HepG2 (cell line): ENCODE data around the gene NEAT1. TPM values are rescaled to one million over a fixed set of nuclear protein-coding genes. Genes with fewer than 3 reads are reported as not detected.
"Not testable (repeated sequence)": the region's sequence is repeated elsewhere in the genome, so short reads cannot be mapped to it uniquely, and the experiment has no call there.

ENCODE experiments used
- ATAC-seq: fragments of 200-7000 bp; cut with Tn5 transposase; 3 replicates; pipeline ENCODE4 v1.9.1; 2020; ENCODE audit warnings: mild to moderate bottlenecking, moderate library complexity
- BruUV-seq: library from RNA; stranded (reverse); fragments of 400-500 nt; replicated peaks from 2 replicates; lab custom pipeline; 2021; lab: Mats Ljungman, UMichigan
- CTCF ChIA-PET: fragments of 300-600 bp; formaldehyde crosslinking; extraction: SDS; loops from one replicate; lab custom pipeline; 2021; ENCODE audit warnings: low total read pairs, inconsistent platforms, low intra/inter-chr PET ratio; lab: Yijun Ruan, JAX
- POLR2A ChIA-PET: fragments of 350-600 bp; sonication (Branson Sonifier 250); formaldehyde crosslinking; loops from one replicate; lab custom pipeline; 2020; ENCODE audit warnings: antibody characterized with exemption, inconsistent platforms; lab: Yijun Ruan, JAX
- DNase-seq: peaks from one replicate; pipeline ENCODE4 v3.0.0-alpha.2; 2015; ENCODE audit warnings: low spot score
- FAIRE-seq: peaks from 3 replicates; lab custom pipeline; 2011; peaks lifted over from hg19 to GRCh38; lab: Jason Lieb, UNC
- H2AFZ ChIP-seq: one replicate; pipeline ENCODE4 v1.6.1; 2011; ENCODE audit warnings: low read length, inconsistent platforms
- H3K27ac ChIP-seq: fragments of 300-600 bp; 3 replicates; pipeline ENCODE4 v1.8.0; 2011; ENCODE audit warnings: mixed run types, mild to moderate bottlenecking, mixed read lengths, low read length, inconsistent platforms; ENCODE audit not compliant: insufficient read depth; ENCODE audit errors: extremely low read length
- H3K27me3 ChIP-seq, 2 experiments: fragments of 200-600 bp in 1 of 2; 2 replicates in 1 of 2; 3 replicates in 1 of 2; pipeline versions ENCODE4 v1.6.0 to v1.8.0; 2011; ENCODE audit warnings: low read length in 2 of 2, mild to moderate bottlenecking in 2 of 2, moderate library complexity in 2 of 2, inconsistent platforms in 1 of 2; ENCODE audit not compliant: insufficient read depth in 2 of 2, control insufficient read depth in 1 of 2
- H3K36me3 ChIP-seq, 2 experiments: fragments of 200-600 bp in 1 of 2; replicated peaks in 1 of 2; 2 replicates in 1 of 2; 3 replicates in 1 of 2; pipeline versions ENCODE4 v1.5.1 to v1.8.0; 2011; ENCODE audit warnings: low read length in 2 of 2, inconsistent platforms in 1 of 2; ENCODE audit not compliant: insufficient read depth in 2 of 2, control insufficient read depth in 1 of 2
- H3K4me1 ChIP-seq: 2 replicates; pipeline ENCODE4 v1.5.1; 2012; ENCODE audit warnings: low read length, inconsistent platforms; ENCODE audit not compliant: insufficient read depth
- H3K4me2 ChIP-seq: 2 replicates; pipeline ENCODE4 v1.6.0; 2011; ENCODE audit warnings: low read depth, low read length, inconsistent platforms
- H3K4me3 ChIP-seq, 3 experiments: fragments of 200-600 bp in 1 of 3; sonication (generic), shearing (Covaris generic) in 1 of 3; replicated peaks in 1 of 3; 2 replicates each; pipeline ENCODE4 v1.5.1; 2011 to 2016; ENCODE audit warnings: low read length in 3 of 3, inconsistent platforms in 2 of 3, low read depth in 2 of 3, mild to moderate bottlenecking in 2 of 3, control low read depth in 1 of 3, mixed read lengths in 1 of 3; ENCODE audit not compliant: insufficient read depth in 1 of 3
- H3K79me2 ChIP-seq: one replicate; pipeline ENCODE4 v1.6.1; 2011; ENCODE audit warnings: low read length, inconsistent platforms; ENCODE audit not compliant: insufficient read depth
- H3K9ac ChIP-seq: 2 replicates; pipeline ENCODE4 v1.6.0; 2011; ENCODE audit warnings: mild to moderate bottlenecking, low read depth, low read length, inconsistent platforms; ENCODE audit not compliant: insufficient read depth
- H3K9me3 ChIP-seq: 2 replicates; pipeline ENCODE4 v1.5.1; 2012; ENCODE audit warnings: mild to moderate bottlenecking, low read length
- H4K20me1 ChIP-seq: 2 replicates; pipeline ENCODE4 v1.6.0; 2011; ENCODE audit warnings: inconsistent platforms, mild to moderate bottlenecking, low read length, moderate library complexity; ENCODE audit not compliant: insufficient read depth
- ARID5B ChIP-seq: IDR thresholded peaks from 2 replicates; pipeline ENCODE4 v1.4.0; 2020; ENCODE audit warnings: mild to moderate bottlenecking, missing genetic modification reagents
- BCL6 ChIP-seq: IDR thresholded peaks from 2 replicates; pipeline ENCODE4 v1.6.1; 2016; ENCODE audit warnings: missing genetic modification reagents, missing compliant biosample characterization
- RARA ChIP-seq: IDR thresholded peaks from 2 replicates; pipeline ENCODE4 v1.6.1; 2016; ENCODE audit warnings: missing genetic modification reagents, missing compliant biosample characterization
- ZNF362 ChIP-seq: sonication (generic); formaldehyde crosslinking; IDR thresholded peaks from 2 replicates; pipeline ENCODE4 v1.4.0; 2020; ENCODE audit warnings: missing genetic modification reagents, mild to moderate bottlenecking, borderline replicate concordance
- ZNF770 ChIP-seq: sonication (generic); formaldehyde crosslinking; IDR thresholded peaks from 2 replicates; pipeline ENCODE4 v1.5.0; 2020; ENCODE audit warnings: mild to moderate bottlenecking, missing genetic modification reagents
- WGBS: methylation state at CpG from one replicate; pipeline ENCODE4 v1.1.6; 2017; ENCODE audit warnings: low lambda C conversion rate; 5-methylcytosine and 5-hydroxymethylcytosine counted together
- in situ Hi-C: cut with HindIII; loops from 2 replicates; pipeline ENCODE4 v1.10.0; 2017; ENCODE audit warnings: low pct_unique_long_range_greater_than_20kb; ENCODE audit not compliant: extremely low pct_ligation_motif_present
- intact Hi-C: fragments of 100-400 bp; cut with micrococcal nuclease; formaldehyde crosslinking; loops from one replicate; pipeline ENCODE4 v1.10.0; 2022; ENCODE audit not compliant: unreplicated experiment
- polyA plus RNA-seq, 8 experiments: library from polyadenylated mRNA; depleted of rRNA in 3 of 8; stranded (reverse) in 7 of 8; unstranded in 1 of 8; fragments of >200 nt; fragmentation: Illumina TruSeq in 4 of 8; extraction: Trizol in 4 of 8; gene quantifications; 2 replicates each; pipeline versions ENCODE4 v1.2.1 to v1.2.3, GENCODE V29; 2011 to 2016; ENCODE audit warnings: low read depth in 4 of 8, missing spikeins in 1 of 8, mixed read lengths in 1 of 8; ENCODE audit not compliant: insufficient read depth in 1 of 8
- total RNA-seq, 5 experiments: library from RNA; depleted of rRNA; stranded (reverse); fragments of >200 nt; fragmentation: Illumina TruSeq; extraction: Trizol; gene quantifications; 2 replicates each; pipeline ENCODE4 v1.2.3, GENCODE V29; 2016; ENCODE audit warnings: low read depth in 1 of 5

Gene NEAT1
- total and polyA plus RNA-seq, 2 of the 13 experiments (the other 11 are each of a cell fraction or from before 2014, with no cell fraction given) = 20.5 to 41.2 TPM

GRCh38 chr11:65451301-65451700 lies 28.7 kb downstream of the NEAT1 start:
- H2AFZ ChIP-seq, H3K27me3 ChIP-seq, POLR2A ChIA-PET, DNase-seq, H3K4me2 ChIP-seq, H3K9me3 ChIP-seq, H3K79me2 ChIP-seq, ATAC-seq, BruUV-seq, H3K36me3 ChIP-seq, H3K27ac ChIP-seq, CTCF ChIA-PET, intact Hi-C loops, FAIRE-seq, H3K9ac ChIP-seq, H3K4me3 ChIP-seq, H4K20me1 ChIP-seq: not testable (repeated sequence)
- H3K4me1 ChIP-seq = peaks cover 55% of the 10 kb centered on the region
- no CpG with 5 or more reads among the region's 30 CpGs for WGBS
- in situ Hi-C loops = loop anchor here (10.0 kb wide), 1 partner anchor 54 kb away; no protein-coding TSS in a partner anchor

GRCh38 chr11:65452259-65452658 lies 29.7 kb downstream of the NEAT1 start:
- CTCF ChIA-PET, DNase-seq, H3K4me3 ChIP-seq, POLR2A ChIA-PET, H3K9ac ChIP-seq, H4K20me1 ChIP-seq, H3K9me3 ChIP-seq, H3K27me3 ChIP-seq, H3K4me2 ChIP-seq, intact Hi-C loops, BruUV-seq, FAIRE-seq, H2AFZ ChIP-seq, H3K27ac ChIP-seq, H3K79me2 ChIP-seq, ATAC-seq, H3K36me3 ChIP-seq: not testable (repeated sequence)
- in situ Hi-C loops = loop anchor here (10.0 kb wide), 1 partner anchor 53 kb away; no protein-coding TSS in a partner anchor
- TF ChIP-seq ZNF362 (CRISPR knock-in tag) = peak; percentile 47; the same call in 1 of the 2 replicates
- TF ChIP-seq RARA = peak; percentile 52
- peak; percentile 91 for TF ChIP-seq BCL6
- TF ChIP-seq ZNF770 (CRISPR knock-in tag) = peak; percentile 55
- peak; percentile 16; the same call in 1 of the 2 replicates for TF ChIP-seq ARID5B (CRISPR knock-in tag)
- WGBS = 0% methylated on average over 1 of the region's 3 CpGs
- peaks cover 57% of the 10 kb centered on the region for H3K4me1 ChIP-seq
